NCI-H2081 treated with DMSO at 0.1 percent for 48 hours (cell line): ENCODE data around the gene NEDD4L.

Source experiments
- DNase-seq: peaks from one replicate; lab custom pipeline; 2025; lab: John Stamatoyannopoulos, UW

NEDD4L gene

DNA sequence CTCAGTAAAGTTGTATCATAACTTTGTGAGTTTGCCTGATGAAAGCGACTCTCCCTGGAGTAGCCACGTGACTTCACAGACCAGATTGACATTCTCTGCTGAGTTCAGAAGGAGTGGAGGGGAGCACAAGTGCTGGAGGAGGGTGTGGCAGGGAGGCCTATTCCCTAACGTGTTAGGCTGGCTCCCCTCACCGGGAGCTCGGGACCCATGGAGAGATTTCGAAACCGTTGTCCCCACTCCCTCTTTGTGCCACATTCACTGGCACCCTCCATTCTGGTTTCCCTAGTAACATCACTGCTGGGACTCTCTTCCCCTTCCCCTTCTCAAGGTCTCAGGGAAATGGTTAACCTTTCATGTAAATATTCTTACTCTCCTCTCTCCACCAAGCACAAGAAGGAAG is 304.9 kb downstream of the NEDD4L start:
- no peak for DNase-seq

DNA sequence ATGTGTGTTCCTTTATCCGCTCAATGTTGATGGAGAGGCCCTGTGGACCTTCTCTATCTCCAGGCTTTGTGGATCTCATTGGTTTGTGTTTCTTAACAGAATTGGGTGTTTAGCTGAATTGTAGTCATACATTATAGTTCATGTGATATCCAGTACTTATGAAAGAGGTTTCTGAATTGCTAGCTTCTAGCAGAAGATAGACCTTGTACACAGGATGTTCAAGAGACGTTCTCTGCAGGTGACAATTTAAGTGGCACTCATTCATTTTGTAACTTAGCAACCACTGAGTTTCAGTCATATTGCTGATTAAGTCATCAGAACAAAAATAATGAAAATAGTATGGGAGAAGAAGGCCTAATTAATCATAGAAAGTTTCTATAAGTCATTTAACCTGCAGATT is 305.6 kb downstream of the NEDD4L start:
- DNase-seq, result no peak

DNA sequence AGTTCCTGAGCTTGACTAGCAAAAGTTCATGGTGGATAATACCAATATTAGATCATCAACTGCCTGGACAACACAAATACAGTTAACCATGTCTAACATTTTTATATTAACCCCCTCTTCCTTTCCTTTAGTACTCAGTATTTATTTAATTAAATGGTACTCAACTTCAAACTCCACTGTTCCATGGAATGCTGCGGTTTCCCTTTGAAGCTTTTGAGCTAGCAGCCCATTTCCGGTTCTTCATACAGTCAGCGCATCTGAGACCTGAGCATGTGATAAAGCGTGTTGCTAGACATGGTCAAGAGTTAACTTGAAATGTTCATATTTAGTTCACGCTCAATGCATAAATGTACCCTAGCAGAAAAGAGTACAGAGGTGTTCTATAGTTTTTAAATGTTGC is 306.5 kb downstream of the NEDD4L start:
- DNase-seq, result no peak

DNA sequence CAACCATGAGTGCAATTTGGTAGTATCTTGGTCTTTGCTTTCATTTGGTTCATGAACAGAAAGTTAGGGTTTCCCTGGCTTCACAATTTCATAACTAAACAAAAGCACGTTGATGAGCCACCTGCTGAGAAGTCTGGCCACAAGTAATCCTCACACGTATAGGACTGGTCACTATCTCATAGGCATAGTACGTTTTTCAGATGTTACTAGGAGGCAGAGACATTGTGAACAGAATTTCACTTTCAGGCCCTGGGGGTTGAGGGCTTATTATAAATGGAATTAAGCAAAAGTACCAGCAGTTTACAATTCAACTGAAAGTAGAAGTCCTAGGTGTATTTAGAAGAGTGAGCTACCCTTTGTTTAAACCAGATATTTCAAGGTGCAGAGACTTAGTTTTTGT is 307.8 kb downstream of the NEDD4L start:
- DNase-seq, result no peak

DNA sequence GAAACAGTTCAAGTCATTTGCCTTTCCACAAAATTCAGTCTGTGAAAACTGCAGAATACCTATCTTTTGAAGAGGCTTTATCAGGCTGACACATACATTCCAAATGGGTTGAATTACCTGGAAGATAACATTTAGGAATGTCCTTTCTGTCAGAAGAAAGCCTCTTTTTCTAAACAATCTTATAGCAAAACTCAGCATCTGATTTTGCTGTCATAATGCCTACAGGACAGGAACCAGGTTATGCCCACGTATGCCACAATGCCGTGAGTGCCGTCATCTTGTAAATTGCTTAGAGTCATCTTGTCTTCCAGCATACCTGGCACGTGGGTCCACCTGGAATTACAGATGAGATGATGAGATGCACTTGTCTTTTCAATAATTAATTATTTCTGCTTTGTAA is 309.6 kb downstream of the NEDD4L start:
- DNase-seq, result no peak

DNA sequence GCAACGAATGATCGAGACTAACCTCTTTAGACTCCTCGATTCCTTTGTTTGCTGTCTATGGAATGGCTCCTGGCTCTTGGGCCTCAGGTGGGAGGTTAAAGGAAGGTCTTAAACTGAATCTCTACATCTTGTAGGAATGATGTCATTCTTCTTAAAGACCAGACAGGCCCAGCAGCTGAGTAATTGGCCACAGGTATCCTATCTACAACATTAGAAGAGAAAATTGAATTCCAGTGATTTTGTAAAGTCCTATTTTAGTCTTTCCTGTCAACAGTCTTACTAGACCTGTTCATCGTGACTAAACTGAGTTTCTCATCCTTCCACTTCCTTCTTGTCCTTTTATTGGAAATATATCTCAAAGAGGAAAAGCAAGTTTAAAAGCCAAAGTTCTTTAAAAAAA is 310.0 kb downstream of the NEDD4L start:
- DNase-seq, result no peak

DNA sequence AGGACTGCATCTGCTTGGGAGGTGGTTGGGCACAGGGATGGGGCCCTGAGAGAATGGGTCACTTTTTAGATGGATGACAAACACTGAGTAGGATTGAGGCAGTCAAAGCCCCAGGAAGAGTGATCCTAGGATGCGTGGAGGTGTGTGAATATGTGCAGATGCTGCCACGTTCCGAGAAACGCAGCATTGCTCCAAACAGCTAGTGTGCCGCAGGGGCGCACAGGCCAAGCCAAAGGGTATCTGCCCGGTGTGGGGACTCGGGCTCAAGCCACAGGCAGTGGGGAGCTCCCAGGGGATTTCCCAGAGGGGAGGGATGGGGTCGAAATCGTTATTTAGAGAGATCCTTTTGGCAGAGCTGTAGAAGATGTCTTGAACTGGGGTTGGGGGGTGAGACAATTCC is 310.8 kb downstream of the NEDD4L start:
- no peak for DNase-seq

DNA sequence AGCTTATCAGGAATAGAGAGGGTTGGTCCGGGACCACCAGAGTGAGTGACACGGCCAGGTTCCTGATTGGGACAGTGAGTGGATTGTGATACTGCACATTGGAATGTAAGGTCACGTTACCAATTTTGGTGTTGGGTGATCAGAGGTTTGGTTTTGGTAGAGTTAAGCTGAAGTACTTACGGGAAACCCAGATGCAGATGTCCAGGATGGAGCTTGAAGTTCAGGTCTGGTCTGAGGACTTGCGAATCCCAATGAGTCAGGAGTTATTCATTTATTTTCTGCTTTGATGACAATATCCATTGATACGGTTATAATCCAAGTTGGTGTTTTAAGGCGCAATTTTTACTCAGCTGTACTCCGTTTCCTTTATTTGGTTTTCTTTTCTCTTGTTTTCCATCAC is 311.2 kb downstream of the NEDD4L start:
- no peak for DNase-seq

DNA sequence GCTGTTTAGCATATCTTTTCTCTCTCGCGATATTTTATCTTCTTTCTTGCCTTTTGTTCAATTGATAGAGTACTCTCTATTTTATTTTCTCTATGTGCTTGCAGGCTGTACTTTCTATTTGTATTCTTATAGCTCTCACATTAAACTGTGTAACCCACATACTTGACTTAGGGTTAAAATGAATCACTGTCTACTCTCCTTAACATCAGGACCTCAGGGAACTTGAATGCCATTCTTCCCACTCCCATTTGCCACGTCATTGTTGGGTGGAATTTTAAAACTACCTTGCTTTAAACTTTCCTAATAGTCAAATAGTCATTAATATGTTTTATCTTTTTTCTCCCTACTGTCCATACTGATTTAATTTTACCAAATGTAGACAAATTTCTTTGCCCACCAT is 315.2 kb downstream of the NEDD4L start:
- DNase-seq, result no peak

DNA sequence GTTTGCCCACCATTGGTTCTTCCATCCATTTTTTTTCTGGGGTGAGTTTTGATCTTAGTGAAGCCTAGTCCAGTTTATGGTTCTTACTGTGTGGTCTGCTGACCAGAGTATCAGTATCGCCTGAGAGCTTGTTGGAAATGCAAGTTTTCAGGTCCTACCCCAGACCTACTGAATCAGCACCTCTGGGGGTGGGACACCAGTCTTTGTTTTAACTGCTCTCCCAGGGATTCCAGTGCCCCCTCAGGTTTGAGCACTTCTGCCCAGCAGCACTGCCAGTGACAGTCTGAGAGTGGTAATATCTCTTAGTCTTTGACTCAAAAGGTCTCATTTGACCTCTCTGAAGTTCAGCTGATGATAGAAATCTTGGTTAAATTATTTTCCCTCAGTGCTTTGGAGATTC is 315.6 kb downstream of the NEDD4L start:
- DNase-seq, result no peak

DNA sequence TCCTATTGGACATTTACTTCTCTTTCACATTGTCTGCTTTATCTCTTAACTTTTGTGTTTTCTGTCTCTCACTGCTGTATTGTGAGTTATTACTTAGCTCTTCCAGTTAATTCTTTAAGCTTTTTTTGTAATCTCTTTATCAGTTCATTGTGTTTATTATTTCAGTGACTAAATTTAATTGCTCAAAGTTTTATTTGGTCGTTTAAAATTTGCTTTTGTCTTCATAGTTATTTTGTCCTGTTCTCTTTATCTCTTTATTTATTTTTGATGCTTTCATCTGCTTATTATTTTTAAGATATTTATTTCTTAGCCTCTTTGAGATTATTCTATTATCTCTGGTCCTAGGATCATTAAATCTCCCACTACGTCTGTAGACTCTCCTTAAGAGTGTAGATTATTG is 316.3 kb downstream of the NEDD4L start:
- no peak for DNase-seq

DNA sequence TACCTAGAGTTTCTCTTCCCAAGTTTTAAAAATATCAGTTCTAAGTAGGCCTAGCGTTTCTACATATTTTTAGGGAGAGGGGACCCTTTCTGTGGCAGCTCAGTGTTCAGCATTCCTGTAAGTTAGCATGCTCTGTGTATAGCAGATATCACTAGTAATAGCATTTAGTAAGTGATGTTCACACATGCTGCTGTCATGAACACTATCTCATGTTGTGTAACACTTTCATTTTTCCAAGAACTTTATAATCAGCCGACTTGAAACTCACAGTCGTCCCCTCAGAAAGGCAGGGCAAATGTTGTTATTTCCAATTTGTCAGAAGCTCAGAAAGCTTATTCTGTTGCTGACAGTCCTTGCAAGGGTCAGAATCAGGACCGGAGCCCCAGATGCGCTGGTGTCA is 317.2 kb downstream of the NEDD4L start:
- DNase-seq, result no peak

DNA sequence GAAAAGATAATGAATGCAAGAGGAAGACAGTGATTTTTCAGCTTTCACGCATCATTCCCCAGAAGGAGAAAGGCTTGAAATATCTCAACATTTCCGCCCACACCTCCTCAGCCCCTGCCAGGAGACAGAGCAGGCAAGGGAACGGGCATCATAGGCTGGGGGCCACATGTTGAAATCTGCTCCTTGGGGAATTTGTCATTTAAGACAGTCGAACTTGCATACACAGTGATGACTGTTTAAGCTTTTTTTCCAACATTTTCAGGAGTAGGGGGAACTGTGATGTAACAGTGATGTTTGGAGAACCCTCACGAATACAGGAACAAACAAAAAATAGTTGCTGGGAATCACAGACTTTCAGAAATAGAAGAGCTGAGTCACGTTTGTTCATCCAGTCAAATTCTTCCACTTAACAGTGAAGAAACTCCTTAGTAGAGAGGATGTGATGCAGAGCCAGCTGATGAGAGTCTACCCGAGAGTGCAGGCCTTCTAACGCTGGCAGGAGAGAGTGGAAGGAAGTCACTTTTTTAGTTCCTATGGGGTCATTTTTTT is 318.1 kb downstream of the NEDD4L start:
- no peak for DNase-seq

DNA sequence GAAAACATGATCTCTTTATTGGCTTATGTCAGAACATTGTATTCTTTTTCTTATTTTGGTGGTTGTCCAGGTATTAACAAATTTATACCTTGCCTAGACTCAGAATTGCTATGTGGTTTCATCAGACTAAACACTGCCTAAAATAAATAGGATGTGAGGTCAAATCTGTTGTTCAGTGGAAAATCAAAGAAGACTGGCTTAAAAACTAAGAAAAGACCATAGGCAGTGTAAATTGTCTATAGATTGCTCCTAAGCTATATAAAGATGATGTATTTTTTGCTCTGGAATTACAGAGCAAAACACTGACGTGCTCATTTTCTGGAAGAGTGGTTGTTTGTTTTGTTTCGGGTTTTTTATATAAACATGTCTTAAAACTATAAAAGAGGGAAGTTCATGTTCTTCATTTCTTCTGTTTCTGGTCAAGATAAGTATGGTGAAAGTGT is 318.8 kb downstream of the NEDD4L start:
- no peak for DNase-seq

DNA sequence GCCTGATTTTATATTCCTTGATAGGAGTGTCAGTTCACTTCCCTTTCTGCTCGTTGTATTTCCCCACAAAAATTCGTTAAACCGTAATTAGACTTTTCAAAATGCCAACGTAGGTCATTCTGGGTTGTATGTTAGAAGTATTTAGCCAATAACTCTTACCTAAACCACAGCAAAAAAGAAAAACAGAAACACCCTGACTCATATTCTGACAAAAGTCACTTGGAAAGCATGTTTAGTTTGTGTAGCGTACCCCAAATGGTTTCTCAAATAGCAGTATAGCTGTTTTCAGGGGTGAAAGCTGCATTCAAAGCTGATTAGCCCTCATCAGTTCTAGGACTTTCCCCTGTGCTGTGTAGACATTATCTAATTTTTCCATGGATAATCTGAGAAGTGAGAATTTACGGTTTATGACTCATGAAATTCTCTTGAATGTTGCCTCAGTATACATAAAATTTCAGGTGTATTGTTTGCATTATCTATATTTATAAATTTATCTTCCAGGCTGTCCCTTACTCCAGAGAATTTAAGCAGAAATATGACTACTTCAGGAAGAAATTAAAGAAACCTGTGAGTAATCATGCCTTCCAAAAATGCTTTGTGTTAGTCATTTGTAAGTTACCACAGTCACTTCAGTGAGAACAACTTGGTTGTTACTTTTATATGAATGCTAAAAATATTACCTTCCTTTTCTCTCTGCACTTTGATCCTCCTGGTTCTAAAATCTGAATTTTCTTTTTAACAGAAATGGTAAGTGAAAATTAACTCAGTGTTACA is 319.9 kb downstream of the NEDD4L start:
- DNase-seq, result no peak

DNA sequence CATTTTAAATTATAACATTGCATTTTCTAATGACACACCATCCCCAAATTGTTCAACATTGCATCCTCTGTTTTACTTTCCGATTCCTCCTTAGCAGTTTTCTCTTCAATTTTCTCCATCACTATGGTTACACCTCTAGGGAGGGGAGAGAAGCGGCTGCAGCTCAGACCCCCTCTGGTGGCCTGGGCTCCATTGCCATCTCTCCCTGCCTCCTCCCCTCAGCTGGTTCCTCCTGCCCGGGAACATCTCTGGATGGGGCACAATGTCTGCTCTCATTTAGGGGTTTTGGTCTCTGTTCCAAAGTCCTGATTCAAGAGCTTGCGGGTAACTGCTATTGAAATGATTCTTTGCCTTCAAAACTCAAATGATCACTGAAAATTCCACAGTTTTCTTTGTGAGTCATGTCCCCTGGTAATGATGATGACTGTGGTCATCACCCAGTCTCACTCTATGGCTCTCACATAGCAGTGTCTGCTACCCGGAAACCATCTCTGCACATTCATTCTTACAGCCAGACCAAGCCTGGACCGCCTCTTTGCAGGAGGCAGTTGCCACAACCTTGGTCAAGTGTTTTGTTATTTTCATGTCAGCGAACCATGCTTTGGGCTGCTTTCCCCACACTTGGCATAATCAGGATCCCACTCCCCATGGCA is 321.0 kb downstream of the NEDD4L start:
- no peak for DNase-seq

DNA sequence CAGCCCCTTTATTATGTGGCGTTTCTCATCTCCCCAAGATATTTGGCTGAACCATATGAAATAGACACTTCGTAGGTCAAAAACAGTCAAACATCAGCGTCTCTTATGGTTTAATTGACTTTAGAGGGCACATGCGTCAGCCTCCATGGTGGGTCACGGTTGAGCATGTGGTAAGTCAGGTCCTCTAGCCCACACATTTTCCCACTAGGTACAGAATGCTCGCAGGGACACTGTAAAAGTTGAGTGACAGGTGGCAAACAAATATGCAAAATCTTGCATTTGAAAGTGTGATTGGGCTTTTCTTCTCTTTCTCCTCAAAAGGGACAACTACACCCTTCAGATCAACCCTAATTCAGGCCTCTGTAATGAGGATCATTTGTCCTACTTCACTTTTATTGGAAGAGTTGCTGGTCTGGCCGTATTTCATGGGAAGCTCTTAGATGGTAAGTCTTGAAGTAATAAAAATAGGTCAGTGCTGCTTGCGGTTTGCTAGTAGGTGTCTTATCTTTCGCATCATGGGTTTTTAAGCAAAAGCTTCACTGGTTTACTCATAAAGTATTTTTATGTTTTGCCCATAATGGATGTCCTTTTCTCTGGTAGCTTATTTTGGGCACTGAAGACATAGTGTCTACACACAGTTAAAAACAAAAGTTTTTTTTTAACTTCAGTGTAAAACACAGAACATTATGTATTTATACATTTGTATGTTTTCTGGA is 323.6 kb downstream of the NEDD4L start:
- DNase-seq, result no peak

DNA sequence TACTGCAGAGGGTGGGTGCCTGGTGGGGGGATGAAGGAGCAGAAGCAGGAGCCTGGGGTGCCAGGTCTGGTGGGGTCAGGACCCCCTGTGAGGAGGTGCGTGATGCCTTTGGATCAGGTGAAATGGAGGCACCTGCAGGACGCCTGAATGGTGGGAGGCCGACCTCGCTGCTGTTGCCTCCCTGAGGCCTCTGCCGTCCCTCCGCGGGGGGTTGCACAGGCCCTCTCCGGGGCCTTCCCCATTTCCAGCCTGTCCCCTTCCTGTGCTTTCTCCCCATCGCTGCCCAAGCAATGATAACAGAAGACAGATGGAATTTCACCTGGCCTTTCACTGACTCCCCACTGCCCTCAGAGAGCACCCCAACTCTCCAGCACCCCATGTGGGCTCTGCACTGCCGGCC is 325.6 kb downstream of the NEDD4L start:
- no peak for DNase-seq

DNA sequence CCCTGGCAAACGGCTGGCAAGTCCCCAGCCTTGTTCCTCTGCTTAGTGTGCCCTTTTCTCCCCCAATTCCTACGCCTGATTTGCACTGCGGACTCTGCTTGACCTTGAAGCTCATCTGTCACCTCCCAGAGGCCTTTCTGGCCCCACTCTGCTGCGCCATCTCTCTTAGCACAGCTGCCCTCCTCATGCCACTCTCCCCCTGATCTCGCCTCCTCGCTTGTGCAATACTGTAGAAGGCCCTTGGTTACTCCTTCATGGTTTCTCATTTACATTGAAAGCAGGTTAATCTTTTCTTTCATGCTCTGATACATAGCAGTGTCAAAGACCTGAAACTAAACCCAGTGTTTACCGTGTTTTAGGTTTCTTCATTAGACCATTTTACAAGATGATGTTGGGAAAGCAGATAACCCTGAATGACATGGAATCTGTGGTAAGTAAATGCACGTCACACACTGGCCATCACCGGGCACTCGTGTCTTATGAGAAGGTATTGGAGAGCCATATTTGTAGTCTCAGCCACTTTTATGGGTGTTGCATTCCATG is 326.1 kb downstream of the NEDD4L start:
- DNase-seq, result no peak

DNA sequence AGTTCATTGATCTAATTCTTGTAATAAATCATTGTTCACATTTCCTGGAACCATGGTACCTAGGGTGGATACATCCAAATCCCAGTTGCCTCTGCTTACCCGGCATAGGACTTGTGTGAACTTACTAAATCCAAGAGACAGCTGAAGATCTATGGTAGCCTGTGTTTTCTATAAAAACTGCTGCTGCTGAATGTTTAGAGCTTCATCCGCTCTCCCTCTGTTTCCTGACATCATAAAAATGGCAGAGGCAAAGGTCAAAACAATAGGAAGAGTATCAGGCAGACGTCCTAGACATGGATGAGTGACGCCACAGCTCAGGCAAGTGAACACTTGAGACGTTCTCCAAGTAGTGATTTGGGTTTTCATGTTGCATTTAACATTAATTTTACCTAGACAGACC is 326.6 kb downstream of the NEDD4L start:
- DNase-seq, result no peak

DNA sequence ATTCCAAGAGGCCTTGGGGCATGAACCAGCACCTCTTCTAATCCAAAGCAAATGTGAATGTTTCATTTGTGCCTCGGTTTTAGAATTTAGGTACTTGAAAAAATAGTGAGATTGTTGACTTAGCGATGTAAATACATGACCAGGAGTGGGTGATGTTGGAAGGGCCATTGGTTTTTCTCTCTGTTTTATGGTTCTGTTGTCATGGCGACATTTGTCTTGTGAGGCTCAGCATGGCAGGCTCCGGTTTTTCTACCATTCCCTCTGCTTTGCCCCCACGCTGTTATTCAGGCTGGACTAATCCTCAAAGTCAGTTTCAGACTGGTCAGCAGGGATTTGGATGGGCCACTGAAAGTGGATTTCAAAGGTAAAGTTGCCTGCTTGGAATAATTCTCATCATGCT is 329.5 kb downstream of the NEDD4L start:
- DNase-seq, result no peak

DNA sequence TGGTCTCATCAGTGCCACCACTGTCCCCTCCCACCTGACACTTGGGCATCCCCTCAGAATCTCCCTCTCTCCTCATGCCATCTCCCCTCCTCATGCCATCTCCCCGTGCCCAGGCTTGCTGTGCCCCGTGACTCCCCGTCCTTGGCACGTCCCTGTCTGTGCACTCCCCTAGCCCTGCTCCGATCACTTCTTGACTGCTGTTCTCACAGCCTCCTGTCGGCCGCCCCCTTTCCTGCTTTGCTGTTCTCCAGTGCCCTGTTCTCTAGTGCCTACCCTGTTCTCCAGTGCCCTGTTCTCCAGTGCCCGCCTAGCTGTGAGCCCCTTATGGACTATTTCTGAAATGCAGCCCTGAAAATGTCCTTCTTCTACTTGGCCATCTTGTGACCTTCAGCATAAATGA is 331.0 kb downstream of the NEDD4L start:
- no peak for DNase-seq
